ENCODE measurements around the gene FAM3D. TPM values are rescaled to one million over a fixed set of nuclear protein-coding genes. Genes with fewer than 3 reads are reported as not detected.
"Not testable (repeated sequence)": the region's sequence is repeated elsewhere in the genome, so short reads cannot be mapped to it uniquely, and the experiment has no call there.

FAM3D gene
- total RNA-seq, 4 donors from 2014 or later = 243 to 431 (median 364) TPM

- Histone ChIP-seq H3K4me3 (no peak overlapping the region), H3K36me3 (no peaks in the 10 kb centered on the region), H3K27me3 (no peaks in the 10 kb centered on the region), H3K9me3 (no peaks in the 10 kb centered on the region), H3K4me1 (peaks cover 0 to 16% (median 8%) of the 10 kb centered on the region in 4 donors), H3K27ac (peak overlapping the region; percentile 52 to 66 (median 62))
- in situ Hi-C loops (cut with MboI; ENCODE audit: low pct_ligation_motif_present in 1 of 4, low pct_unique_long_range_greater_than_20kb in 1 of 4, low sequenced_read_pairs in 3 of 4) = no loop called here
- no peak for DNase-seq
- 33 to 36% methylated on average over 6 of the region's 6 CpGs for WGBS, 2 donors (ENCODE audit: low coverage in 1 of 2)
- intact Hi-C loops (cut with DNase I; ENCODE audit: low total_unique reads) = no loop called here
- TF ChIP-seq EP300 (IDR thresholded peaks at IDR 0.05; ENCODE audit: low read depth) (no peak), CTCF (IDR thresholded peaks at IDR 0.05) (no peak), POLR2A (IDR thresholded peaks at IDR 0.05) (no peak)
These were observed 12.9 kb upstream of the FAM3D start for GRCh38 chr3:58679446-58679845.

- H3K27ac ChIP-seq; H3K27me3 ChIP-seq; in situ Hi-C loops (cut with MboI; ENCODE audit: low pct_ligation_motif_present in 1 of 4, low pct_unique_long_range_greater_than_20kb in 1 of 4, low sequenced_read_pairs in 3 of 4); H3K9me3 ChIP-seq; H3K36me3 ChIP-seq; H3K4me3 ChIP-seq; DNase-seq: not testable (repeated sequence)
- H3K4me1 ChIP-seq = peaks cover 0 to 16% (median 8%) of the 10 kb centered on the region in 4 donors
- intact Hi-C loops (cut with DNase I; ENCODE audit: low total_unique reads) = loop anchor here (1.0 kb wide), 1 partner anchor 48 kb away; no protein-coding TSS in a partner anchor
- WGBS, 2 donors (ENCODE audit: low coverage in 1 of 2) = 80% methylated on average over 13 of the region's 13 CpGs; no CpG with 5 or more reads in 1 of the 2 donors
These were observed 11.8 kb upstream of the FAM3D start for GRCh38 chr3:58678177-58678970.

GRCh38 chr3:58672880-58673279 lies 6.3 kb upstream of the FAM3D start:
- intact Hi-C loops (cut with DNase I; ENCODE audit: low total_unique reads) = no loop called here
- in situ Hi-C loops (cut with MboI; ENCODE audit: low pct_ligation_motif_present in 1 of 4, low pct_unique_long_range_greater_than_20kb in 1 of 4, low sequenced_read_pairs in 3 of 4) = no loop called here
- Histone ChIP-seq H3K27me3 (no peaks in the 10 kb centered on the region), H3K4me1 (peaks cover 9 to 43% (median 38%) of the 10 kb centered on the region in 4 donors), H3K9me3 (no peaks in the 10 kb centered on the region), H3K4me3 (no peak overlapping the region), H3K27ac (peak overlapping the region in 3 of 4 donors; percentile 88 to 92 (median 89)), H3K36me3 (no peaks in the 10 kb centered on the region)
- TF ChIP-seq POLR2A (IDR thresholded peaks at IDR 0.05) (no peak), POLR2AphosphoS5 (IDR thresholded peaks at IDR 0.05) (no peak), EP300 (IDR thresholded peaks at IDR 0.05; ENCODE audit: low read depth) (no peak), CTCF (IDR thresholded peaks at IDR 0.05) (no peak)
- WGBS, 2 donors (ENCODE audit: low coverage in 1 of 2) = 75 to 80% methylated on average over 1 to 3 of the region's 3 CpGs
- DNase-seq = no peak

- DNase-seq = no peak
- Histone ChIP-seq H3K36me3 (no peaks in the 10 kb centered on the region), H3K4me3 (no peak overlapping the region), H3K4me1 (peaks cover 13 to 47% (median 42%) of the 10 kb centered on the region in 4 donors), H3K27me3 (no peaks in the 10 kb centered on the region), H3K27ac (peak overlapping the region; percentile 88 to 93 (median 90)), H3K9me3 (no peaks in the 10 kb centered on the region)
- no peak for TF ChIP-seq POLR2AphosphoS5 (IDR thresholded peaks at IDR 0.05)
- no peak for TF ChIP-seq POLR2A (IDR thresholded peaks at IDR 0.05)
- no peak for TF ChIP-seq CTCF (IDR thresholded peaks at IDR 0.05)
- TF ChIP-seq EP300 (IDR thresholded peaks at IDR 0.05; ENCODE audit: low read depth) = no peak
- intact Hi-C loops (cut with DNase I; ENCODE audit: low total_unique reads) = no loop called here
- in situ Hi-C loops (cut with MboI; ENCODE audit: low pct_ligation_motif_present in 1 of 4, low pct_unique_long_range_greater_than_20kb in 1 of 4, low sequenced_read_pairs in 3 of 4) = no loop called here
- 73 to 78% methylated on average over 7 to 8 of the region's 8 CpGs for WGBS, 2 donors (ENCODE audit: low coverage in 1 of 2)
These were observed 5.9 kb upstream of the FAM3D start for GRCh38 chr3:58672451-58672850.
